Breast epithelium (tissue), 4 donors: ENCODE results near the gene RPS18. TPM values are rescaled to one million over a fixed set of nuclear protein-coding genes. Genes with fewer than 3 reads are reported as not detected.
A peak's percentile ranks its signal among the peaks of the same experiment; 100 is the strongest.

Experiments used
- DNase-seq, 2 donors: peaks; one replicate each; pipeline ENCODE4 v3.0.0-alpha.2; 2019; ENCODE audit warnings: low spot score in 2 of 2
- H3K27ac ChIP-seq, 2 donors: fragments of 200-600 bp; sonication (generic) in 1 of 2; one replicate each; pipeline ENCODE4 v1.5.1; 2016 to 2019; ENCODE audit warnings: mild to moderate bottlenecking in 1 of 2
- H3K27me3 ChIP-seq, 2 donors: fragments of 200-600 bp; sonication (generic) in 1 of 2; one replicate each; pipeline versions ENCODE4 v1.5.1 to v1.6.0; 2017 to 2019; ENCODE audit warnings: control low read depth in 1 of 2, mild to moderate bottlenecking in 1 of 2
- H3K36me3 ChIP-seq: fragments of 200-600 bp; one replicate; pipeline ENCODE4 v1.5.1; 2019
- H3K4me1 ChIP-seq, 2 donors: fragments of 200-600 bp; sonication (generic); one replicate each; pipeline ENCODE4 v1.5.1; 2016 to 2019; ENCODE audit warnings: control low read depth in 1 of 2
- H3K4me3 ChIP-seq, 3 donors: fragments of 200-600 bp; sonication (generic); 1 replicate in 2 of 3; 2 replicates in 1 of 3; pipeline ENCODE4 v1.5.1; 2016 to 2019; ENCODE audit warnings: mild to moderate bottlenecking in 3 of 3, moderate library complexity in 2 of 3
- H3K9me3 ChIP-seq, 2 donors: fragments of 200-600 bp; sonication (generic) in 1 of 2; one replicate each; pipeline ENCODE4 v1.5.1; 2016 to 2019; ENCODE audit warnings: control low read depth in 1 of 2
- CTCF ChIP-seq, 3 donors: fragments of 450-650 bp; IDR thresholded peaks; one replicate each; pipeline ENCODE4 v1.5.1; 2016 to 2017; ENCODE audit warnings: antibody characterized with exemption in 3 of 3, mild to moderate bottlenecking in 3 of 3, moderate library complexity in 3 of 3
- POLR2A ChIP-seq: fragments of 450-650 bp; IDR thresholded peaks from one replicate; pipeline ENCODE4 v1.6.1; 2016; ENCODE audit warnings: antibody characterized with exemption, mild to moderate bottlenecking, moderate library complexity
- POLR2AphosphoS5 ChIP-seq, 3 donors: sonication (generic); formaldehyde crosslinking; IDR thresholded peaks; one replicate each; pipeline ENCODE4 v1.6.1; 2017; ENCODE audit warnings: antibody characterized with exemption in 3 of 3
- intact Hi-C: fragments of 100-400 bp; cut with DNase I; formaldehyde crosslinking; loops from one replicate; pipeline ENCODE4 v1.15.1; 2023; ENCODE audit warnings: low total_unique reads
- total RNA-seq, 3 donors: library from RNA; depleted of rRNA; stranded (reverse); fragments of >200 nt; gene quantifications; one replicate each; pipeline ENCODE4 v1.1.0, GENCODE V29; 2016

The RPS18 gene
- total RNA-seq, 3 donors from 2014 or later, result 3,121 to 5,317 (median 4,287) TPM

DNA sequence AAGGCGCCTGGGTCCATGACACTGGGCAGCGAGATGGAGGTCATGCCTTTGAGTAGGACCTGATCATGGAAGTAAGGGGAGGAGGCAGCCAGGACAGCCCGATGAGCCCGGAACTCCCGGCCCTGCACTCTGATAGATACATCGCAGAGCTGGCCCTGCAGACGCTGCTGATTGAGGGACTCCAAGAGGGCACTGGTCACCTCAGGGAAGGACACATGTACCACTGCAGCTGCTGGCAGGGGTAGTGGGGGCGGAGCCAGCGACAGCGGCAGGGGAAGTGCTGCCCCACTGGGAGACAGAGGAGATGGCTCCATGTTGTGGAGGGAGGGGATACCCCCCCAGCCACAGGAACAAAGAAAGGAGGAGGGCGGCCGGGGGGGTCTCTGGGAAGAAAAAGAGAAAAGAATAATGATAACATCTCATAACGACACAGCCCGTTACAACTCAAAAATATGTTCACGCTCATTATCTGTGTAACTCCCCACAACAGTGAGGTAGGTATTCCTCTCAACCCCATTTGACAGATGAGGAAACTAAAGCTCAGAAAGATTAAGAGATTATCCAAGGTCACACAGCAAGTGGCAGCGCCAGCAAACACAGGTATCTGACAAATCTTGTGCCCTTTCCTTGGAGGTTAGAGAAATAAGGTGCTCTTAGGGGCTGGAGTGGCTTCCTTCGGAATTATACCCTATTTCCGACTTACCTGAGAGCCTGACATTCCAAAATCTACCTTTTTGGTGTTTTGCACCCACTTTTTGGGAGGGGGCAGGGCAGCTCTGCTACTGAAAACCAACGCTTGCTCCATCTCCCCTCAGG, 44.9 kb downstream of the RPS18 start:
- TF ChIP-seq POLR2A (no peak), CTCF (IDR thresholded peaks at IDR 0.05) (no peak), POLR2AphosphoS5 (IDR thresholded peaks at IDR 0.05) (no peak)
- Histone ChIP-seq H3K36me3 (no peaks in the 10 kb centered on the region), H3K4me3 (peak overlapping the region; percentile 50 to 64 (median 54)), H3K9me3 (no peaks in the 10 kb centered on the region), H3K27me3 (no peaks in the 10 kb centered on the region), H3K27ac (peak overlapping the region; percentile 87 to 92), H3K4me1 (peaks cover 3 to 59% of the 10 kb centered on the region in 2 donors)
- no peak for DNase-seq
- intact Hi-C loops, result no loop called here

DNA sequence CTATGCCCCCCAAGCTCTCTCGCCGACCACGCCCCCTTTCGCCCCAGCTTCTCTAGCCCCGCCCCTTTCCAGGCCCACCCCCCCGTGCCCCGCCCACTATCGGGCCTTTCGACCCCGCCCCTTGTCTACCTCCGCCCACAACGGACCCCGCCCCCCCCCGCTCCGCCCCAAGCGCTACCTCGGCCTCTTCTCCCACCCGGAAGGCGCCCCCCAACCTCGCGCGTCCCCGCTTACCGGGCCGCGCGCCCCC, 45.5 kb downstream of the RPS18 start:
- TF ChIP-seq CTCF (IDR thresholded peaks at IDR 0.05) (no peak), POLR2A (no peak), POLR2AphosphoS5 (IDR thresholded peaks at IDR 0.05) (no peak)
- Histone ChIP-seq H3K27me3 (no peaks in the 10 kb centered on the region), H3K36me3 (no peaks in the 10 kb centered on the region), H3K4me1 (peaks cover 0 to 58% of the 10 kb centered on the region in 2 donors), H3K9me3 (no peaks in the 10 kb centered on the region), H3K4me3 (peak overlapping the region; percentile 50 to 64 (median 54)), H3K27ac (peak overlapping the region; percentile 87 to 92)
- DNase-seq, result peak in 1 of 2 donors; percentile 61
- intact Hi-C loops, result no loop called here

DNA sequence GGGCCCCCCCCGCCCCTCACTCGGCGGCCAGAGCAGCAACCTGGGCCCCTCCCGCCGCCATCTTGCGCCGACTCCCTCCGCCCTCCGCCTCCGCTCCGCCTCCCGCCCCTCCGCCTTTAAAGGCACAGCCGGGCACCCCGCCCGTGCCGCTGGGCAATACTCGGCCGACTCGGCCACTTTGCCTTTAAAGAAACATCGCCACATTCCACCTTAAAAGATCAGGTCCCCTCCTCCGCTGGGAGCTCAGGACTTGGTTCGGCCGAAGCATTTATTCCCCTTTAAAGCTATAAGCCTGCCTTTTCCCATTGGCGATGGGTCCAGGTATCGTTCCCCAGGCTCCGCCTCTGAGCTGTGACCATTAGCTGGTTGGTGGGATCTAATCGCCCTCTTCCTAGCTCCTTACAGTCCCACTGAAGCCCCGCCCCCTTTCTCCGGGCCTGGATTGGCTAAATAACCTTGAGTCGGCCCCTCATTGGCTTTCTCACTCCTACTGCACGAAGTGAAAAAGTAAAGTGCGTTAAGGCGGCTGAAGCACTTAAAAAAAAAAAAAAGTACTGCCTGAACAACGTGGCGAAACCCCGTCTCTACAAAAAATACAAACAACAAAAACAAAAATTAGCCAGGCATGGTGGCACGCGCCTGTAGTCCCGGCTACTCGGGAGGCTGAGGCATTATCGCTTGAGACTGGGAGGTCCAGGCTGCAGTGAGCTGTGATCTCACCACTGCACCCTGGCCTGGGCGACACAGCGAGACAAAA, 46.0 kb downstream of the RPS18 start, which contains the start of gene ZBTB22:
ZBTB22 (minus strand) TSS at position 76 of the 757 bp plus-strand sequence. CDS start 828 bp downstream, outside the sequence.
- Histone ChIP-seq H3K36me3 (no peaks in the 10 kb centered on the region), H3K27ac (peak within 1 kb of the TSS; percentile 87 to 92), H3K9me3 (no peaks in the 10 kb centered on the region), H3K4me3 (peak within 1 kb of the TSS; percentile 50 to 64 (median 54)), H3K27me3 (no peaks in the 10 kb centered on the region), H3K4me1 (peaks cover 0 to 56% of the 10 kb centered on the region in 2 donors)
- DNase-seq, result peak; percentile 99
- intact Hi-C loops, result no loop called here
- TF ChIP-seq POLR2A (no peak), POLR2AphosphoS5 (IDR thresholded peaks at IDR 0.05) (peak; percentile 73 to 89 (median 85))

GRCh38 chr6:33318426-33319073, 46.7 kb downstream of the RPS18 start:
- Histone ChIP-seq H3K27me3 (no peaks in the 10 kb centered on the region), H3K36me3 (no peaks in the 10 kb centered on the region), H3K4me1 (peaks cover 0 to 56% of the 10 kb centered on the region in 2 donors), H3K27ac (peak overlapping the region; percentile 54 to 92), H3K4me3 (peak overlapping the region; percentile 50 to 64 (median 54)), H3K9me3 (no peaks in the 10 kb centered on the region)
- DNase-seq, result no peak
- no peak for TF ChIP-seq CTCF (IDR thresholded peaks at IDR 0.05)
- TF ChIP-seq POLR2AphosphoS5 (IDR thresholded peaks at IDR 0.05), result no peak
- TF ChIP-seq POLR2A, result no peak
- intact Hi-C loops, result no loop called here

DNA sequence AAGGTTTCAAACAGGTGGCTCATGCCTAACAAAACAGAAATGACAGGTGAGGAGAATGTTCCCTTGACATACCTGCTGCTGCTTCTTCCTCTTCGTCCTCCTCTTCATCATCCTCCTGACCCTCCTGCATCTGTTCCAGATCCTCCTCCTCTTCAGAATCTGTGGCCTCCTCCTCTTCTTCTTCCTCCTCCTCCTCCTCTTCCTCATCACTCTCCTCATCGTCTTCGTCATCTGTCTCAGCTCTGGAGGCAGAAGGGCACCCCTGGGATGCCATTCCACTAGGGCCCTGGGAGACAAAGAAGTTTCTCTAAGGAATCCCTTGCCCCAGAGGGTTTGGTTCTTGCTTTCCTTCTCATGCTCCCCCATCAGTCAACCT, 48.1 kb downstream of the RPS18 start:
- no peaks in the 10 kb centered on the region for H3K27me3 ChIP-seq
- no peaks in the 10 kb centered on the region for H3K9me3 ChIP-seq
- peak overlapping the region; percentile 92 to 96 for H3K27ac ChIP-seq
- H3K4me1 ChIP-seq, result peaks cover 0 to 57% of the 10 kb centered on the region in 2 donors
- peak overlapping the region in 2 of 3 donors; percentile 4 to 85 for H3K4me3 ChIP-seq
- TF ChIP-seq CTCF (IDR thresholded peaks at IDR 0.05) (no peak), POLR2A (no peak), POLR2AphosphoS5 (IDR thresholded peaks at IDR 0.05) (no peak)
- H3K36me3 ChIP-seq, result no peaks in the 10 kb centered on the region
- intact Hi-C loops, result no loop called here
- no peak for DNase-seq
